ENCODE measurements around the gene GIPC3.

The GIPC3 gene

DNA sequence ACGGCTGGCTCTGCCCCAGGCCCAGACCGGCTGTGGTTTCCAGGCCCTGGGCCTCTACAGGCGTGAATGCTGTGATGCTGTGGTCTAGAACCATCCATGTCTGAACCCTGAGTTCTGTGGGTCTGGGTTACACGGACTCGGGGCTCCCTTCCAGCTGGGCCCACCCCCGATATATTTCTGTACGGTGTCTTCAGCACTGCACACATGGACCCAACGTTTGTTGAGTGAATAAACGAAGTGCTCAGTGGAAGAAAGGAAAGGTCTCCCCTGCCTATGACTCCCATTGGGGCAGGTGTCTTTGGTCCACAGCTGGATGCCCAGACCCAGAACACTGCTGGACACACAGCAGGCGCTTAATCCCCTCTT, 39.6 kb upstream of the GIPC3 start:
- H3K4me3 ChIP-seq (replicated peaks in 1 of 2; ENCODE audit: low read depth in 2 of 2, low read length in 2 of 2): no peak overlapping the region
- DNase-seq (ENCODE audit: low read depth in 2 of 2): no peak
- TF ChIP-seq, protein P1, sequence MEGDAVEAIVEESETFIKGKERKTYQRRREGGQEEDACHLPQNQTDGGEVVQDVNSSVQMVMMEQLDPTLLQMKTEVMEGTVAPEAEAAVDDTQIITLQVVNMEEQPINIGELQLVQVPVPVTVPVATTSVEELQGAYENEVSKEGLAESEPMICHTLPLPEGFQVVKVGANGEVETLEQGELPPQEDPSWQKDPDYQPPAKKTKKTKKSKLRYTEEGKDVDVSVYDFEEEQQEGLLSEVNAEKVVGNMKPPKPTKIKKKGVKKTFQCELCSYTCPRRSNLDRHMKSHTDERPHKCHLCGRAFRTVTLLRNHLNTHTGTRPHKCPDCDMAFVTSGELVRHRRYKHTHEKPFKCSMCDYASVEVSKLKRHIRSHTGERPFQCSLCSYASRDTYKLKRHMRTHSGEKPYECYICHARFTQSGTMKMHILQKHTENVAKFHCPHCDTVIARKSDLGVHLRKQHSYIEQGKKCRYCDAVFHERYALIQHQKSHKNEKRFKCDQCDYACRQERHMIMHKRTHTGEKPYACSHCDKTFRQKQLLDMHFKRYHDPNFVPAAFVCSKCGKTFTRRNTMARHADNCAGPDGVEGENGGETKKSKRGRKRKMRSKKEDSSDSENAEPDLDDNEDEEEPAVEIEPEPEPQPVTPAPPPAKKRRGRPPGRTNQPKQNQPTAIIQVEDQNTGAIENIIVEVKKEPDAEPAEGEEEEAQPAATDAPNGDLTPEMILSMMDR (IDR thresholded peaks at IDR 0.05; ENCODE audit: low read depth, low read length): no peak

DNA sequence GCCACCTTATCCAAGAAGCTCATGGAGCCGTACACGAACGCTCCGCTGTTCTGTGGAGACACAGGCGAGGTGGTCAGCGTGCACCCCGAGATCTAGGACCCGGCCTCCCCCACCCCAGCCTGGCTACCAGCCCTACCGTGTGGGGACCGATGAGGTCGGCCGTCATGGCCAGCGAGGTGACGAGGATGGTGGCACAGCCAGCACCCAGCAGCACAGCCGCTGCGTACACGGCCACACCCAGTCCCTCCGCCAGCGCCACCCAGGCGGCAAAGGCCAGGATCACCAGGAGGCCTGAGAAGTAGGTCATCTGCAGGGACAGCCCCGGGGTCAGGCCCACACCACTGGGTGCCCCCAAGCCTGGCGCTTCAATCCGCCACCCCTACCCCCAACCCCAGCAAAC, 39.2 kb upstream of the GIPC3 start:
- no peak overlapping the region for H3K4me3 ChIP-seq (replicated peaks in 1 of 2; ENCODE audit: low read depth in 2 of 2, low read length in 2 of 2)
- TF ChIP-seq, protein P1 (IDR thresholded peaks at IDR 0.05; ENCODE audit: low read depth, low read length): no peak
- no peak for DNase-seq (ENCODE audit: low read depth in 2 of 2)

DNA sequence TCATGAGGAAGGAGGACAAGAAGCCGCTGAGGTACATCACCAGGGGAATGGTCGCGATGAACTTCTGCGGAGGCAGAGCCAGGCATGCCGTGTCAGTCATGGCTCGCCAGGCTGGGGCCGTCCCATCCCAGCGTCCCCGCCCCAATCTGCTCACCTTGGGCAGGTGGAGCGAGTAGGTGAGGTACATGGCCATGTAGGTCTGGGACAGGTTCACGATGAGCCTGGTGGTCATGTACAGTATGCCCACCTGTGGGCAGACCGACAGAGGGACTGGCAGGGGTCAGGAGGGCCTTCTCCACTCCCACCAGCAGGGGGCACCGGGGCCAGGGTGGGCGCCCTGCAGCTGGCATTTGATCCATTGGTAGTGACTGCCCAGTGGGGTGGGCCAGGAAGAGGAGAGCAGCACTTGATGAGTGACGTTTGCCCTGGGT, 38.0 kb upstream of the GIPC3 start:
- TF ChIP-seq, protein P1 (IDR thresholded peaks at IDR 0.05; ENCODE audit: low read depth, low read length): peak; percentile 76
- DNase-seq (ENCODE audit: low read depth in 2 of 2): no peak
- H3K4me3 ChIP-seq (replicated peaks in 1 of 2; ENCODE audit: low read depth in 2 of 2, low read length in 2 of 2): no peak overlapping the region

DNA sequence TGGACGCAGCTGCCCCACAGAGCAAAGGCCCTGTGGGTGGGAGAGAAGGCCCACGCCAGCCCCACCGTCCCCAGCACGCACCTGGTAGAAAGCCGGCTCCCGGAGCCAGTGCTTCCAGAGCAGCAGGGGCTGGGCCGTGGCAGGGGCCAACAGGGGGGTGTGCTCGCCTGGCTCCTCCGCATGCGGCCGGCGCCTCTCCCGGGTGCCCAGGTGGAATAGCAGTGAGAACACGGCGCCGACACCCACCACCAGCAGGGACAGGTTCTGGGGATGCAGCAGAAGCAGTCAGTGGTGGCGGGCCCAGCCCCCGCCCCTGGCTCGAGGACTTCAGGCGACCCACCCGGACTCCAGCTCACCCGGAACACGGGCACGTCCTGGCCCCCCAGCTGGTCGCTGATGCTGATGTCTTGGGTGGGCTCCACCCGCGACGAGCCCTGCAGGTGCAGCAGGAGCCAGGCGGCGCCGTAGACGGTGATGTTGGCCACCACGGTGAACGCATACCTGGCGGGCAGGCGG, 37.5 kb upstream of the GIPC3 start:
- no peak overlapping the region for H3K4me3 ChIP-seq (replicated peaks in 1 of 2; ENCODE audit: low read depth in 2 of 2, low read length in 2 of 2)
- TF ChIP-seq, protein P1 (IDR thresholded peaks at IDR 0.05; ENCODE audit: low read depth, low read length): no peak
- no peak for DNase-seq (ENCODE audit: low read depth in 2 of 2)

DNA sequence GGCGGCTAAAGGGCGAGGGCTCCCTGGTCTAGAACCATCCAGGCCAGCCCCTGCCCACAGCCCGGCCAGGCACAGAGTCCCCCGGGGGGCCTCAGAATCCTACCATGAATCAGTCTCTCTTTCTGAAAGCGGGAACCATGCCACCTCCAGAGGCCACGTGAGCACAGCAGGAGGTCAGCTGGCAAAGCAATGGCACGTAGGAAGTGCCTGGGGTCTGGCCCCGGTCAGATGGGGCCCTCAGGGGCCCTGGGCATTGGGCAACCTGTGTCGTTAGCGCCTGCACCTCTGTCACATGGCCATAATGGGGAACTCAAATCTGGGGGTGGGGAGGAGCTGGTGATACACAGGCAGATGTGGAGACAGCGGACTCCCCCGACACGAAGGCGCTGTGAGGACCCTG, 36.7 kb upstream of the GIPC3 start:
- TF ChIP-seq, protein P1 (IDR thresholded peaks at IDR 0.05; ENCODE audit: low read depth, low read length): no peak
- no peak for DNase-seq (ENCODE audit: low read depth in 2 of 2)
- no peak overlapping the region for H3K4me3 ChIP-seq (replicated peaks in 1 of 2; ENCODE audit: low read depth in 2 of 2, low read length in 2 of 2)

DNA sequence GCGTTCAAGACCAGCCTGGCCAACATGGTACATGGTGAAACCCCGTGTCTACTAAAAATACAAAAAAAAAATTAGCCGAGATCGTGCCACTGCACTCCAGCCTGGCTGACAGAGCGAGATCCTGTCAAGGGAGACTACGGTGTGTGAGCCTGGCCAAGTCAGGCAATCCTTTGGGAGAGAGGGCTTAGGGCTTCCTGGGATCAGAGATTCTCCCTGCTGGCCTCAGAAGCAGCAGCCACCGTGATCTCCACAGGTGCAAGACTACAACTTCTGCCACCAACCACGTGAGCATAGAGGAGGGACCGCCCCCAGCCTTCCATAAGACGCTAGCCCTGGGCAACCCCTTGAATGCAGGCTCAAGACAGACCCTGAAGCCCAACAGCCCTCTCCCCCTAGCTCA, 35.5 kb upstream of the GIPC3 start:
- H3K4me3 ChIP-seq (replicated peaks in 1 of 2; ENCODE audit: low read depth in 2 of 2, low read length in 2 of 2): no peak overlapping the region
- TF ChIP-seq, protein P1 (IDR thresholded peaks at IDR 0.05; ENCODE audit: low read depth, low read length): no peak
- no peak for DNase-seq (ENCODE audit: low read depth in 2 of 2)

All from cardiac fibroblast (primary cell).